K562 (cell line): Measurements from ENCODE around the gene HOXB1. TPM values are rescaled to one million over a fixed set of nuclear protein-coding genes. Genes with fewer than 3 reads are reported as not detected.

ENCODE experiments used
- ATF4 ChIP-seq: fragments of 450-650 bp; formaldehyde crosslinking; IDR thresholded peaks from 2 replicates; pipeline ENCODE4 v1.4.0; 2022; ENCODE audit warnings: mild to moderate bottlenecking, moderate library complexity
- EGR1 ChIP-seq: fragments of 450-650 bp; conservative IDR thresholded peaks from 2 replicates; pipeline ENCODE4 v1.6.1; 2017; ENCODE audit warnings: mild to moderate bottlenecking
- ETV1 ChIP-seq: fragments of 450-650 bp; conservative IDR thresholded peaks from 2 replicates; pipeline ENCODE4 v1.6.1; 2016; ENCODE audit warnings: missing genetic modification characterization, control low read depth, low read depth, missing compliant biosample characterization
- FOXM1 ChIP-seq, 2 experiments: fragments of 450-650 bp in 1 of 2; sonication (generic) in 1 of 2; formaldehyde crosslinking in 1 of 2; IDR thresholded peaks; 2 replicates each; pipeline versions ENCODE4 v1.6.1 to v1.9.0; 2017 to 2022; ENCODE audit warnings: low read depth in 2 of 2, mild to moderate bottlenecking in 2 of 2, missing genetic modification reagents in 1 of 2, moderate library complexity in 1 of 2
- GABPB1 ChIP-seq: sonication (generic); formaldehyde crosslinking; IDR thresholded peaks from 2 replicates; pipeline ENCODE4 v1.8.0; 2022; ENCODE audit warnings: mild to moderate bottlenecking, missing genetic modification reagents
- HDAC1 ChIP-seq, 2 experiments: fragments of 450-650 bp; IDR thresholded peaks; 2 replicates each; pipeline ENCODE4 v1.6.1; 2016 to 2017; ENCODE audit warnings: inconsistent platforms in 1 of 2, mild to moderate bottlenecking in 1 of 2, moderate library complexity in 1 of 2
- JUND ChIP-seq, 2 experiments: IDR thresholded peaks; 2 replicates in 1 of 2; 3 replicates in 1 of 2; pipeline ENCODE4 v1.6.1; 2011; ENCODE audit warnings: borderline replicate concordance in 2 of 2, low read depth in 2 of 2, low read length in 2 of 2, improper control_type of control experiment in 1 of 2, missing biosample characterization in 1 of 2, missing genetic modification characterization in 1 of 2, missing genetic modification reagents in 1 of 2
- KDM1A ChIP-seq, 2 experiments: fragments of 450-650 bp; IDR thresholded peaks; 2 replicates each; pipeline ENCODE4 v1.6.1; 2016; ENCODE audit warnings: mild to moderate bottlenecking in 2 of 2
- LCOR ChIP-seq: sonication (generic); formaldehyde crosslinking; IDR thresholded peaks from 2 replicates; pipeline ENCODE4 v1.8.0; 2022; ENCODE audit warnings: mild to moderate bottlenecking, missing genetic modification reagents
- NFRKB ChIP-seq: fragments of 450-650 bp; IDR thresholded peaks from 2 replicates; pipeline ENCODE4 v1.6.1; 2016; ENCODE audit warnings: low read depth
- PHF20 ChIP-seq: fragments of 450-650 bp; IDR thresholded peaks from 2 replicates; pipeline ENCODE4 v1.6.1; 2018; ENCODE audit not compliant: partially characterized antibody
- POLR2B ChIP-seq: fragments of 450-650 bp; IDR thresholded peaks from 2 replicates; pipeline ENCODE4 v1.6.1; 2018; ENCODE audit warnings: low read depth; ENCODE audit not compliant: partially characterized antibody
- TAF1 ChIP-seq: IDR thresholded peaks from 2 replicates; pipeline ENCODE4 v1.6.1; 2011; ENCODE audit warnings: mild to moderate bottlenecking, low read length, moderate library complexity; ENCODE audit not compliant: insufficient read depth, control insufficient read depth, severe bottlenecking; ENCODE audit errors: extremely low read depth
- TCF7L2 ChIP-seq: fragments of 150-350 bp; IDR thresholded peaks from 2 replicates; pipeline ENCODE4 v1.6.1; 2016; ENCODE audit warnings: low read depth, mild to moderate bottlenecking, low read length, moderate library complexity
- TEAD1 ChIP-seq, 2 experiments: fragments of 450-650 bp in 1 of 2; sonication (generic) in 1 of 2; formaldehyde crosslinking; IDR thresholded peaks; 2 replicates each; pipeline versions ENCODE4 v1.4.0 to v1.8.0; 2020 to 2022; ENCODE audit warnings: mild to moderate bottlenecking in 2 of 2, missing genetic modification reagents in 1 of 2
- ZBTB7A ChIP-seq: IDR thresholded peaks from 2 replicates; pipeline ENCODE4 v1.6.1; 2011; ENCODE audit warnings: low read depth, mild to moderate bottlenecking, low read length, moderate library complexity, borderline replicate concordance; ENCODE audit not compliant: control insufficient read depth
- ZFP36 ChIP-seq: fragments of 150-350 bp; IDR thresholded peaks from 2 replicates; pipeline ENCODE4 v1.6.1; 2018; ENCODE audit warnings: low read length, low read depth; ENCODE audit not compliant: partially characterized antibody
- ZNF561 ChIP-seq: fragments of 450-650 bp; formaldehyde crosslinking; conservative IDR thresholded peaks from 2 replicates; pipeline ENCODE4 v1.4.0; 2020; ENCODE audit warnings: mild to moderate bottlenecking, moderate library complexity
- ZNF77 ChIP-seq: fragments of 250-450 bp; sonication (Bioruptor Pico); IDR thresholded peaks from 2 replicates; pipeline ENCODE4 v1.5.0; 2020
- polyA plus RNA-seq, 8 experiments: library from polyadenylated mRNA; depleted of rRNA in 4 of 8; stranded (reverse) in 5 of 8; unstranded in 3 of 8; fragments of >200 nt; fragmentation: Nextera tagmentation in 2 of 8; fragmentation: Illumina TruSeq in 1 of 8; extraction: Ambion mirVana in 2 of 8; extraction: Trizol in 1 of 8; gene quantifications; 2 replicates each; pipeline versions ENCODE4 v1.2.1 to v1.2.3, GENCODE V29; 2011 to 2014; ENCODE audit warnings: inconsistent platforms in 1 of 8, missing spikeins in 1 of 8
- total RNA-seq, 7 experiments: library from RNA; depleted of rRNA in 6 of 7; stranded (reverse); fragments of >200 nt in 6 of 7; fragmentation: Illumina TruSeq in 2 of 7; extraction: Trizol in 2 of 7; gene quantifications; 2 replicates each; pipeline versions ENCODE4 v1.2.1 to v1.2.3, GENCODE V29; 2011 to 2021; ENCODE audit warnings: low replicate concordance in 1 of 7
- TF ChIP-seq, protein P1 (sequence below), 3 experiments: fragments of 200-800 bp in 1 of 3; sonication (Bioruptor generic) in 1 of 3; sonication (generic) in 1 of 3; formaldehyde crosslinking in 1 of 3; IDR thresholded peaks; 2 replicates each; pipeline versions ENCODE4 v1.6.1 to v1.8.0; 2016 to 2022; ENCODE audit warnings: mild to moderate bottlenecking in 2 of 3, missing compliant biosample characterization in 2 of 3, missing genetic modification characterization in 2 of 3, missing genetic modification reagents in 1 of 3
- TF ChIP-seq, protein P2 (sequence below), 2 experiments: IDR thresholded peaks in 1 of 2; conservative IDR thresholded peaks in 1 of 2; 2 replicates each; pipeline ENCODE4 v1.6.1; 2016; ENCODE audit warnings: low read depth in 2 of 2, mild to moderate bottlenecking in 1 of 2, missing compliant biosample characterization in 1 of 2, missing genetic modification characterization in 1 of 2, moderate library complexity in 1 of 2

The HOXB1 gene
- total and polyA plus RNA-seq, 9 of the 15 experiments (the other 6 are each of a cell fraction or from before 2014, with no cell fraction given), result 0.04 TPM; not detected in 8

GRCh38 chr17:48544349-48545021, 13.7 kb upstream of the HOXB1 start (continued):
- TF ChIP-seq, protein P1, sequence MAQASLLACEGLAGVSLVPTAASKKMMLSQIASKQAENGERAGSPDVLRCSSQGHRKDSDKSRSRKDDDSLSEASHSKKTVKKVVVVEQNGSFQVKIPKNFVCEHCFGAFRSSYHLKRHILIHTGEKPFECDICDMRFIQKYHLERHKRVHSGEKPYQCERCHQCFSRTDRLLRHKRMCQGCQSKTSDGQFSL (CRISPR knock-in tag; IDR thresholded peaks at IDR 0.05), result 0 out of 2 replicates have a peak, but pooled peaks have one; percentile 18
- TF ChIP-seq, protein P1 (tag; IDR thresholded peaks at IDR 0.05), result peak in 1 of 2 experiments; percentile 98; a peak in 2 of 4 replicates
- TF ChIP-seq EGR1 (peak; percentile 22; the same call in 1 of the 2 replicates), POLR2B (peak; percentile 38), ATF4 (CRISPR knock-in tag) (no peak), TEAD1 (CRISPR knock-in tag; IDR thresholded peaks at IDR 0.05) (no peak), FOXM1 (IDR thresholded peaks at IDR 0.05; ENCODE audit: low read depth) (0 out of 2 replicates have a peak, but pooled peaks have one; percentile 45), FOXM1 (CRISPR knock-in tag; IDR thresholded peaks at IDR 0.05; ENCODE audit: low read depth) (no peak), ZFP36 (peak; percentile 84), PHF20 (no peak), ZBTB7A (peak; percentile 51), TAF1 (peak; percentile 81), ZNF77 (CRISPR knock-in tag) (no peak), LCOR (CRISPR knock-in tag) (no peak), ZNF561 (CRISPR knock-in tag) (no peak), GABPB1 (CRISPR knock-in tag) (0 out of 2 replicates have a peak, but pooled peaks have one; percentile 12), HDAC1 (IDR thresholded peaks at IDR 0.05) (no peak), JUND (IDR thresholded peaks at IDR 0.05; ENCODE audit: borderline replicate concordance, low read depth, low read length) (peak; percentile 2; the same call in 1 of the 2 replicates), JUND (tag; IDR thresholded peaks at IDR 0.05; ENCODE audit: borderline replicate concordance, low read depth, low read length) (no peak), TCF7L2 (no peak), ETV1 (tag) (0 out of 2 replicates have a peak, but pooled peaks have one; percentile 13), NFRKB (peak; percentile 90; the same call in 1 of the 2 replicates), KDM1A (IDR thresholded peaks at IDR 0.05) (peak in 1 of 2 experiments; percentile 5; a peak in 1 of 4 replicates)
- TF ChIP-seq, protein P2, sequence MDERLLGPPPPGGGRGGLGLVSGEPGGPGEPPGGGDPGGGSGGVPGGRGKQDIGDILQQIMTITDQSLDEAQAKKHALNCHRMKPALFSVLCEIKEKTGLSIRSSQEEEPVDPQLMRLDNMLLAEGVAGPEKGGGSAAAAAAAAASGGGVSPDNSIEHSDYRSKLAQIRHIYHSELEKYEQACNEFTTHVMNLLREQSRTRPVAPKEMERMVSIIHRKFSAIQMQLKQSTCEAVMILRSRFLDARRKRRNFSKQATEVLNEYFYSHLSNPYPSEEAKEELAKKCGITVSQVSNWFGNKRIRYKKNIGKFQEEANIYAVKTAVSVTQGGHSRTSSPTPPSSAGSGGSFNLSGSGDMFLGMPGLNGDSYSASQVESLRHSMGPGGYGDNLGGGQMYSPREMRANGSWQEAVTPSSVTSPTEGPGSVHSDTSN (CRISPR knock-in tag; IDR thresholded peaks at IDR 0.05; ENCODE audit: low read depth), result no peak
- TF ChIP-seq, protein P2 (tag; conservative IDR thresholded peaks at IDR 0.05; ENCODE audit: low read depth), result peak; percentile 89
